OCI-M2 (cell line): Measurements from ENCODE around the gene LRRN4CL.
A peak's percentile ranks its signal among the peaks of the same experiment; 100 is the strongest.
"Not testable (repeated sequence)": the region's sequence is repeated elsewhere in the genome, so short reads cannot be mapped to it uniquely, and the experiment has no call there.

Source experiments
- DNase-seq: peaks from one replicate; lab custom pipeline; 2025; ENCODE audit not compliant: unreplicated experiment; lab: John Stamatoyannopoulos, UW

LRRN4CL gene

GRCh38 chr11:62710001-62710345 is 20.6 kb upstream of the LRRN4CL start:
- DNase-seq: no peak

GRCh38 chr11:62709247-62710000 is 20.1 kb upstream of the LRRN4CL start:
- DNase-seq: no peak

GRCh38 chr11:62708793-62709192 is 19.5 kb upstream of the LRRN4CL start:
- DNase-seq: no peak

- no peak for DNase-seq
These were observed 19.1 kb upstream of the LRRN4CL start for GRCh38 chr11:62708392-62708791.

- DNase-seq: no peak
These were observed 18.0 kb upstream of the LRRN4CL start, which contains the start of the genes BSCL2 and GNG3 for GRCh38 chr11:62707277-62707861. Gene BSCL2, minus strand, starts transcription at chr11:62707424. Its CDS starts 229 bp downstream, at chr11:62707195. Gene GNG3, plus strand, starts transcription at chr11:62707676. Its CDS starts 620 bp downstream, at chr11:62708296.

- no peak for DNase-seq
These were observed 17.5 kb upstream of the LRRN4CL start for GRCh38 chr11:62706850-62707247.

- DNase-seq: no peak
These were observed 16.8 kb upstream of the LRRN4CL start for GRCh38 chr11:62705880-62706849.

- DNase-seq: no peak
These were observed 16.1 kb upstream of the LRRN4CL start for GRCh38 chr11:62705413-62705812.

- not testable (repeated sequence) for DNase-seq
These were observed 14.6 kb upstream of the LRRN4CL start for GRCh38 chr11:62703921-62704320.

GRCh38 chr11:62702246-62702645 is 12.9 kb upstream of the LRRN4CL start:
- no peak for DNase-seq

- DNase-seq: no peak
These were observed 5.3 kb upstream of the LRRN4CL start for GRCh38 chr11:62694455-62695167.

- DNase-seq: not testable (repeated sequence)
These were observed 4.3 kb upstream of the LRRN4CL start for GRCh38 chr11:62693624-62694023.

- no peak for DNase-seq
These were observed 839 bp downstream of the LRRN4CL start for GRCh38 chr11:62688491-62688890.

- no peak for DNase-seq
These were observed 1.6 kb downstream of the LRRN4CL start for GRCh38 chr11:62687508-62688396.

GRCh38 chr11:62682518-62682917 is 6.8 kb downstream of the LRRN4CL start:
- DNase-seq: no peak

- DNase-seq: peak; percentile 8
These were observed 8.5 kb downstream of the LRRN4CL start for GRCh38 chr11:62680825-62681240.

GRCh38 chr11:62678770-62679696 is 10.3 kb downstream of the LRRN4CL start, which contains the start of gene UBXN1:
Gene UBXN1, minus strand, starts transcription at chr11:62679073. Its CDS starts 150 bp downstream, at chr11:62678923.
- peak; percentile 34 for DNase-seq

- no peak for DNase-seq
These were observed 10.9 kb downstream of the LRRN4CL start for GRCh38 chr11:62678433-62678769.

- DNase-seq: no peak
These were observed 11.6 kb downstream of the LRRN4CL start for GRCh38 chr11:62677714-62678113.
